ENCODE measurements around the gene JOSD2. TPM values are rescaled to one million over a fixed set of nuclear protein-coding genes. Genes with fewer than 3 reads are reported as not detected.
A peak's percentile ranks its signal among the peaks of the same experiment; 100 is the strongest.

Gene JOSD2
- total and polyA plus RNA-seq, 9 of the 15 experiments (the other 6 are each of a cell fraction or from before 2014, with no cell fraction given), result 0.06 to 14.4 (median 3.1) TPM

- TF ChIP-seq ZNF398 (CRISPR knock-in tag; IDR thresholded peaks at IDR 0.05), result no peak
- no peak for TF ChIP-seq MITF (IDR thresholded peaks at IDR 0.05)
- TF ChIP-seq GATAD2B (IDR thresholded peaks at IDR 0.05; ENCODE audit: borderline replicate concordance), result no peak
- TF ChIP-seq CBX8 (IDR thresholded peaks at IDR 0.05; ENCODE audit: borderline replicate concordance, extremely low read depth, low read depth, low read length, poor library complexity, severe bottlenecking), result no peak
- no peak for TF ChIP-seq COPS2 (conservative IDR thresholded peaks at IDR 0.05)
- peak; percentile 27; the same call in 1 of the 2 replicates for TF ChIP-seq CTBP1 (IDR thresholded peaks at IDR 0.05; ENCODE audit: borderline replicate concordance)
- peak in 1 of 2 experiments; percentile 64; a peak in 1 of 3 replicates for TF ChIP-seq CBX3 (IDR thresholded peaks at IDR 0.05; ENCODE audit: borderline replicate concordance in 1 of 2, low read length in 2 of 2)
- no peak for TF ChIP-seq FOXP4 (CRISPR knock-in tag; IDR thresholded peaks at IDR 0.05; ENCODE audit: borderline replicate concordance)
- no peak for TF ChIP-seq SUPT5H (IDR thresholded peaks at IDR 0.05)
- no peak for TF ChIP-seq DACH1 (IDR thresholded peaks at IDR 0.05; ENCODE audit: partially characterized antibody)
- no peak for TF ChIP-seq NFIC (IDR thresholded peaks at IDR 0.05)
- no peak for TF ChIP-seq ZNF41 (CRISPR knock-in tag; conservative IDR thresholded peaks at IDR 0.05)
- TF ChIP-seq ETV6 (IDR thresholded peaks at IDR 0.05; ENCODE audit: borderline replicate concordance in 1 of 2, low read depth in 2 of 2, low read length in 1 of 2), result no peak
- no peak for TF ChIP-seq ETV6 (CRISPR knock-in tag; IDR thresholded peaks at IDR 0.05; ENCODE audit: borderline replicate concordance)
- TF ChIP-seq POLR3A (IDR thresholded peaks at IDR 0.05; ENCODE audit: borderline replicate concordance, extremely low read depth, insufficient read depth, insufficient read length), result no peak
- no peak for TF ChIP-seq BRF1 (IDR thresholded peaks at IDR 0.05; ENCODE audit: borderline replicate concordance, extremely low read depth, insufficient read length)
- TF ChIP-seq THRAP3 (IDR thresholded peaks at IDR 0.05; ENCODE audit: borderline replicate concordance), result no peak
- TF ChIP-seq BRD4 (IDR thresholded peaks at IDR 0.05), result no peak
- TF ChIP-seq, protein P1, sequence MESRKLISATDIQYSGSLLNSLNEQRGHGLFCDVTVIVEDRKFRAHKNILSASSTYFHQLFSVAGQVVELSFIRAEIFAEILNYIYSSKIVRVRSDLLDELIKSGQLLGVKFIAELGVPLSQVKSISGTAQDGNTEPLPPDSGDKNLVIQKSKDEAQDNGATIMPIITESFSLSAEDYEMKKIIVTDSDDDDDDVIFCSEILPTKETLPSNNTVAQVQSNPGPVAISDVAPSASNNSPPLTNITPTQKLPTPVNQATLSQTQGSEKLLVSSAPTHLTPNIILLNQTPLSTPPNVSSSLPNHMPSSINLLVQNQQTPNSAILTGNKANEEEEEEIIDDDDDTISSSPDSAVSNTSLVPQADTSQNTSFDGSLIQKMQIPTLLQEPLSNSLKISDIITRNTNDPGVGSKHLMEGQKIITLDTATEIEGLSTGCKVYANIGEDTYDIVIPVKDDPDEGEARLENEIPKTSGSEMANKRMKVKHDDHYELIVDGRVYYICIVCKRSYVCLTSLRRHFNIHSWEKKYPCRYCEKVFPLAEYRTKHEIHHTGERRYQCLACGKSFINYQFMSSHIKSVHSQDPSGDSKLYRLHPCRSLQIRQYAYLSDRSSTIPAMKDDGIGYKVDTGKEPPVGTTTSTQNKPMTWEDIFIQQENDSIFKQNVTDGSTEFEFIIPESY (CRISPR knock-in tag; IDR thresholded peaks at IDR 0.05), result peak; percentile 79
- no peak for TF ChIP-seq ZNF830 (CRISPR knock-in tag; IDR thresholded peaks at IDR 0.05)
Measured at GRCh38 chr19:50478901-50479715, 31.9 kb downstream of the JOSD2 start (continued).
